SK-N-SH treated with all-trans-retinoic acid at 6 μM for 48 hours (cell line): ENCODE results near the gene PIGN.

Source experiments
- ARNTL ChIP-seq: fragments of 450-650 bp; formaldehyde crosslinking; IDR thresholded peaks from 2 replicates; pipeline ENCODE4 v1.5.0; 2020; ENCODE audit warnings: low read depth, mild to moderate bottlenecking, moderate library complexity, borderline replicate concordance
- CREB5 ChIP-seq: fragments of 250-450 bp; sonication (Bioruptor Pico); IDR thresholded peaks from 2 replicates; pipeline ENCODE4 v1.5.1; 2020; ENCODE audit warnings: low read depth, mild to moderate bottlenecking, moderate library complexity
- GLIS3 ChIP-seq: fragments of 250-450 bp; sonication (Bioruptor Pico); IDR thresholded peaks from 2 replicates; pipeline ENCODE4 v1.5.0; 2020; ENCODE audit warnings: mild to moderate bottlenecking, moderate library complexity
- ISL1 ChIP-seq: fragments of 250-450 bp; sonication (Bioruptor Pico); IDR thresholded peaks from 2 replicates; pipeline ENCODE4 v2.1.2; 2022; ENCODE audit warnings: mild to moderate bottlenecking, moderate library complexity
- POU6F1 ChIP-seq: fragments of 250-450 bp; sonication (Bioruptor Pico); IDR thresholded peaks from 2 replicates; pipeline ENCODE4 v1.8.0; 2021; ENCODE audit warnings: low read depth, mild to moderate bottlenecking, moderate library complexity, borderline replicate concordance
- RARB ChIP-seq: fragments of 250-450 bp; sonication (Bioruptor Pico); IDR thresholded peaks from 2 replicates; pipeline ENCODE4 v1.8.0; 2021; ENCODE audit warnings: mild to moderate bottlenecking, moderate library complexity
- TCF4 ChIP-seq: fragments of 250-450 bp; sonication (Bioruptor Pico); IDR thresholded peaks from 2 replicates; pipeline ENCODE4 v1.8.0; 2021; ENCODE audit warnings: mild to moderate bottlenecking, moderate library complexity, borderline replicate concordance
- TSHZ2 ChIP-seq: fragments of 250-450 bp; sonication (Bioruptor Pico); IDR thresholded peaks from 2 replicates; pipeline ENCODE4 v1.5.0; 2020; ENCODE audit warnings: mild to moderate bottlenecking, moderate library complexity
- ZC3H10 ChIP-seq: fragments of 250-450 bp; sonication (Bioruptor Pico); IDR thresholded peaks from 2 replicates; pipeline ENCODE4 v1.5.1; 2021; ENCODE audit warnings: mild to moderate bottlenecking, moderate library complexity
- ZFP3 ChIP-seq: fragments of 250-450 bp; sonication (Bioruptor Pico); IDR thresholded peaks from 2 replicates; pipeline ENCODE4 v1.5.0; 2020; ENCODE audit warnings: mild to moderate bottlenecking, moderate library complexity
- ZFP30 ChIP-seq: fragments of 450-650 bp; formaldehyde crosslinking; IDR thresholded peaks from 2 replicates; pipeline ENCODE4 v1.5.0; 2022; ENCODE audit warnings: mild to moderate bottlenecking, moderate library complexity
- ZNF565 ChIP-seq: fragments of 450-650 bp; formaldehyde crosslinking; conservative IDR thresholded peaks from 2 replicates; pipeline ENCODE4 v1.5.0; 2020; ENCODE audit warnings: low read depth, mild to moderate bottlenecking, moderate library complexity
- ZNF8 ChIP-seq: fragments of 450-650 bp; formaldehyde crosslinking; IDR thresholded peaks from 2 replicates; pipeline ENCODE4 v1.5.0; 2020; ENCODE audit warnings: mild to moderate bottlenecking, moderate library complexity
- TF ChIP-seq, protein P1 (sequence below): fragments of 250-450 bp; sonication (Bioruptor Pico); IDR thresholded peaks from 2 replicates; pipeline ENCODE4 v1.8.0; 2020; ENCODE audit warnings: mild to moderate bottlenecking, moderate library complexity, borderline replicate concordance

DNA sequence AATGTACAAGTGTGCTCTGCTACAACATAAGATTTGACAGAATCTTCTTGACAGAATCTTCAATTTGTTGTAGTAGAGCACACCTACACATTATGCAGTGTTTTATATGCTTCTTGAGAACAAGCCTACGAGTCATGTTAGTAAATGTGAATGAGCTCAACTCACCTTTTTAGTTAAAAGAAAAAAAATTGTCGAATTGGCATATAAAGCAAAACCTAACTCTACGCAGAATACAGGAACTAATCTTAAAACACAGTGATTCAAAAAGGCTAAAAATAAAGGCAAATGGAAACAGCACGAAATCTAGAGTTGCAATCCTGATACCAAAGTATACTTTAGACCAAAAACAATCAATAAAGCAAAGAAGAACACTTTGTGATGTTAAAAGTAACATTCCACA, 87.9 kb downstream of the PIGN start:
- TF ChIP-seq RARB (no peak), TCF4 (CRISPR knock-in tag) (no peak), ARNTL (CRISPR knock-in tag) (no peak), GLIS3 (no peak), CREB5 (CRISPR knock-in tag) (no peak), ZFP3 (CRISPR knock-in tag) (no peak), ZFP30 (CRISPR knock-in tag) (no peak), TSHZ2 (CRISPR knock-in tag) (no peak), ZC3H10 (CRISPR knock-in tag) (no peak), POU6F1 (no peak), ZNF8 (CRISPR knock-in tag) (no peak), ISL1 (CRISPR knock-in tag) (no peak), ZNF565 (CRISPR knock-in tag) (no peak)
- TF ChIP-seq, protein P1, sequence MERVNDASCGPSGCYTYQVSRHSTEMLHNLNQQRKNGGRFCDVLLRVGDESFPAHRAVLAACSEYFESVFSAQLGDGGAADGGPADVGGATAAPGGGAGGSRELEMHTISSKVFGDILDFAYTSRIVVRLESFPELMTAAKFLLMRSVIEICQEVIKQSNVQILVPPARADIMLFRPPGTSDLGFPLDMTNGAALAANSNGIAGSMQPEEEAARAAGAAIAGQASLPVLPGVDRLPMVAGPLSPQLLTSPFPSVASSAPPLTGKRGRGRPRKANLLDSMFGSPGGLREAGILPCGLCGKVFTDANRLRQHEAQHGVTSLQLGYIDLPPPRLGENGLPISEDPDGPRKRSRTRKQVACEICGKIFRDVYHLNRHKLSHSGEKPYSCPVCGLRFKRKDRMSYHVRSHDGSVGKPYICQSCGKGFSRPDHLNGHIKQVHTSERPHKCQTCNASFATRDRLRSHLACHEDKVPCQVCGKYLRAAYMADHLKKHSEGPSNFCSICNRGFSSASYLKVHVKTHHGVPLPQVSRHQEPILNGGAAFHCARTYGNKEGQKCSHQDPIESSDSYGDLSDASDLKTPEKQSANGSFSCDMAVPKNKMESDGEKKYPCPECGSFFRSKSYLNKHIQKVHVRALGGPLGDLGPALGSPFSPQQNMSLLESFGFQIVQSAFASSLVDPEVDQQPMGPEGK (CRISPR knock-in tag) = no peak
